LNCaP clone FGC (cell line): ENCODE data around the gene CRKL.
"Not testable (repeated sequence)": the region's sequence is repeated elsewhere in the genome, so short reads cannot be mapped to it uniquely, and the experiment has no call there.

Experiments
- DNase-seq: peaks from one replicate; pipeline ENCODE4 v3.0.0-alpha.2; 2011; ENCODE audit warnings: low read depth
- H3K4me3 ChIP-seq: 2 replicates; pipeline ENCODE4 v1.5.1; 2011; ENCODE audit warnings: mild to moderate bottlenecking, low read depth, low read length, control low read depth
- CTCF ChIP-seq: IDR thresholded peaks from 2 replicates; pipeline ENCODE4 v1.5.1; 2012; ENCODE audit warnings: mild to moderate bottlenecking; ENCODE audit not compliant: control insufficient read depth, insufficient read depth; ENCODE audit errors: extremely low read depth

CRKL gene

DNA sequence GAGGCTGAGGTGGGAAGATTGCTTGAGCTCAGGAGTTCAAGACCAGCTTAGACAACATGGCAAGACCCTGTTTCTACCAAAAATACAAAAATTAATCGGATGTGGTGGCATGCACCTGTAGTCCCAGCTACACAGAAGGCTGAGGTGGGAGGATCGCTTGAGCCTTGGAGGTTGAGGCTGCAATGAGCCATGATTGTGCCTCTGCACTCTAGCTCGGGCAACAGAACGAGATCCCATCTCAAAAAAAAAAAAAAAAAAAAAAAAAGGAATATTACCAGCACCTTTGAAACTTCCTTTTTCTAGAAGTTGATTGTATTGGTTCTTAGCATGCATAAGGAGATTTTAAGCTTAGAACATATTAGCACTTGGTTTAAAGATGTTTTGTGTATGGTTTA lies 11.4 kb downstream of the CRKL start:
- H3K4me3 ChIP-seq = no peak overlapping the region
- DNase-seq = no peak
- no peak for TF ChIP-seq CTCF

GRCh38 chr22:20930004-20930403 lies 12.8 kb downstream of the CRKL start:
- DNase-seq = no peak
- no peak overlapping the region for H3K4me3 ChIP-seq
- no peak for TF ChIP-seq CTCF

DNA sequence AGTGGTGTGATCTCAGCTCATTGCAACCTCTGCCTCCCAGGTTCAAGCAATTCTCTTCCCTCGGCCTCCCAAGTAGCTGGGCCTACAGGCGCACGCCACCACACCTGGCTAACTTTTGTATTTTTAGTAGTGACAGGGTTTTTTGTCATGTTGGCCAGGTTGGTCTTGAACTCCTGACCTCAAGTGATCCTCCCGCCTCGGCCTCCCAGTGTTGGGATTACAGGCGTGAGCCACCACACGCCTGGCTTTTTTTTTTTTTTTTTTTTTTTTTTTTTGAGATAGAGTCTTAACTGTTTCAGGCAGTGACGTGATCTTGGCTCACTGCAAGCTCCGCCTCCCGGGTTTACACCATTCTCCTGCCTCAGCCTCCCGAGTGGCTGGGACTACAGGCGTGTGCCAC lies 13.2 kb downstream of the CRKL start:
- not testable (repeated sequence) for DNase-seq, H3K4me3 ChIP-seq

DNA sequence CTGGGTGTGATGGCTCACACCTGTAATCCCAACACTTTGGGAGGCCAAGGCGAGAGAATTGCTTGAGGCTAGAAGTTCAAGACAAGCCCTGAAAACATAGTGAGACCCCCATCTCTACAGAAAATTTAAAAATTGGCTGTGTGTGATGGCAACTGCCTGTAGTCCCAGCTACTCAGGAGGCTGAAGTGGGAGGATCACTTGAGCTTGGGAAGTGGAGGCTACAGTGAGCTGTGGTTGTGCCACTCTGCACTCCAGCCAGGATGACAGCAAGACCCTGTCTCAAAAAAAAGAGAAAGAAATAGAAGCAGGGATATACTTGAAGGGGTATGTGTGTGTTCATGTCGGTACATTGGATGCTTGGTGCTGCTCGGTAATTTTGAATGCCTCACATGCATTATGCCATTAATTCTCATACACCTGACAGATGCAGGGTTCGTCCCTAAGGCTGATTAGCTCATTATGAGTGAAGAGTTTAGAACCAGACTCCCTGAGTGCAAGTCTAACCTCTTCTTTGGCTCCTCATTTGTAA lies 14.0 kb downstream of the CRKL start:
- no peak for DNase-seq
- TF ChIP-seq CTCF = no peak
- no peak overlapping the region for H3K4me3 ChIP-seq

- TF ChIP-seq CTCF = no peak
- no peak for DNase-seq
- H3K4me3 ChIP-seq = no peak overlapping the region
Measured at GRCh38 chr22:20933910-20934309, 16.7 kb downstream of the CRKL start.

- H3K4me3 ChIP-seq, DNase-seq: not testable (repeated sequence)
Measured at GRCh38 chr22:20935049-20935448, 17.8 kb downstream of the CRKL start.

GRCh38 chr22:20935780-20936539 lies 18.8 kb downstream of the CRKL start:
- not testable (repeated sequence) for H3K4me3 ChIP-seq, DNase-seq

DNA sequence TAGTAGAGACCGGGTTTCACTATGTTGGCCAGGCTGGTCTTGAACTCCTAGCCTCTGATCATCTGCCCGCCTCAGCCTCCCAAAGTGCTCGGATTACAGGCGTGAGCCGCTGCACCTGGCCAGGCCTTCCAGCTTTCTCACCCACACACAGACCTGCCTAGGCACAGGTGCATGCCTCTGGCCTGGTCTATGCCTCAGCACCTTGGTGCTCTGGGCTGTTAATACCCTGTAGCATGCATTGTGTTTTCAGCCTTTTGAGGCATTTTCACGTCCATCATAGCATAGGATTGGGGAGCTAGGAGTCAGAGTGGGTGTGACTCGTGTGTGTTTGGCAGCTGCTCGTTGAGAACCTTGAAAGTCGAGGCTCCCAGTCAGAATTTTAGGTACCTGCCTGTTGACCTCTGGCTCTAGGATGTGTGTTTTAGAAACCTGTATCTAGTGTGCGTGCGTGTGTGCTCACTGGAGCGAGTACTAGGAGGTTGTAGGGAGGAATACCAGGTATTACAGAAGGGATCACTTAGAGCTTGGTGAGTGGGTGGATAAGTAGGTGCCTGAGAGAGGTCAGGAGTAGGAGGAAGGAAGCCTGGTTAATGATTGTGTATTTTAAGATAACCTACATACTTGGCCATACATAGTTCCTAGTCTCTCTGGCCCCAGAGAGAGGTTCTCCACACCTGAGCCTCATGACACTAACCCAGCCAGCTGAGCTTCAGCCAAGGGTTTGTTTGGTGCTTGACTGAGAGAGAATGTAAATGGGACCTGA lies 20.0 kb downstream of the CRKL start:
- no peak for TF ChIP-seq CTCF
- DNase-seq = peak; percentile 60

More for the DNA sequence above, 20.0 kb downstream of the CRKL start:
- no peak overlapping the region for H3K4me3 ChIP-seq
